ENCODE data around the gene IL17C.
A peak's percentile ranks its signal among the peaks of the same experiment; 100 is the strongest.
"Not testable (repeated sequence)": the region's sequence is repeated elsewhere in the genome, so short reads cannot be mapped to it uniquely, and the experiment has no call there.

Gene IL17C

DNA sequence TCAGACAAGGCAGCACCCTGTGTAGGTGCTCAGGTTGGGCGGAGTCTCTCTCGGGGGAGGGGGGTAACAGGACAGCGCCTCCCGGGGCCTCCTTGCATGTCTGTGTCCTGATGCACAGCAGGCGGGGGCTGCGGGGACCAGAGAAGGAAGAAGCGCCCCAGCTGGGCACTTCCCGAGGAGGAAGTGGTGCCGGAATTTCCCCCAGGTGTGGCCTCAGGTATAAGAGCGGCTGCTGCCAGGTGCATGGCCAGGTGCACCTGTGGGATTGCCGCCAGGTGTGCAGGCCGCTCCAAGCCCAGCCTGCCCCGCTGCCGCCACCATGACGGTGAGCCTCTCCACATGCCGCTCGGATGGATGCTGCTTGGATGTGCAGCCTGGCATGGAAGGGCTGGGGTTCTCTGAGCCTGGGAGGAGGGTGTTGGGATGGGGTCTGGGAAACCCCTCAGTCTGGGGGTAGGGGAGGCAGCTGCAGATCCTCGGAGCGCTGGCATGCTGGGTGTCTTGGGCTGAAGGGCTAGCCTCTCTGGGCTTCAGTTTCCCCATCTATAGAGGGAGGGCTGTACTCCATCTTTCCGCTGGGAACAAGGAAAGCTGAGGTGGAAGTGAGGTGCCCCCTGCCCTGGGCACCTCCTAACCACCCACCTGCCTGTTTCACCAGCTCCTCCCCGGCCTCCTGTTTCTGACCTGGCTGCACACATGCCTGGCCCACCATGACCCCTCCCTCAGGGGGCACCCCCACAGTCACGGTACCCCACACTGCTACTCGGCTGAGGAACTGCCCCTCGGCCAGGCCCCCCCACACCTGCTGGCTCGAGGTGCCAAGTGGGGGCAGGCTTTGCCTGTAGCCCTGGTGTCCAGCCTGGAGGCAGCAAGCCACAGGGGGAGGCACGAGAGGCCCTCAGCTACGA is at the start of gene IL17C:
Gene IL17C (plus strand): TSS at position 250 of the 908 bp plus-strand sequence. CDS start 70 bp downstream, at position 320.
- DNase-seq (ENCODE audit: low spot score) = no peak

GRCh38 chr16:88588754-88589153 is 49.6 kb upstream of the IL17C start:
- no peak for DNase-seq (ENCODE audit: low spot score)

DNA sequence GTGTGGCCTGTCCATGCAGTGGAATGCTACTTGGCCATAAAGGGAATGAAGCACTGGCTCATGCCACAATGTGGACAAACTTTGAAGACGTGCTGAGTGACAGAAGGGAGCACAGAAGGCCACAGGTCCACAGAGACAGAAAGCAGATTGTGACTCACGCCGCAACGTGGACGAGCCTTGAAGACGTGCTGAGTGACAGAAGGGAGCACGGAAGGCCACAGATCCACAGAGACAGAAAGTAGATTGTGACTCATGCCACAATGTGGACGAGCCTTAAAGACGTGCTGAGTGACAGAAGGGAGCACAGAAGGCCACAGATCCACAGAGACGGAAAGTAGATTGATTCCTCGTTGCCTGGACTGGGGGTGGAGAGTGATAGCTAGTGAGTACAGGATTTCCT is 48.9 kb upstream of the IL17C start:
- DNase-seq (ENCODE audit: low spot score) = no peak

GRCh38 chr16:88591577-88592021 is 46.8 kb upstream of the IL17C start:
- no peak for DNase-seq (ENCODE audit: low spot score)

- DNase-seq (ENCODE audit: low spot score) = no peak
Measured at GRCh38 chr16:88593061-88593460, 45.3 kb upstream of the IL17C start.

DNA sequence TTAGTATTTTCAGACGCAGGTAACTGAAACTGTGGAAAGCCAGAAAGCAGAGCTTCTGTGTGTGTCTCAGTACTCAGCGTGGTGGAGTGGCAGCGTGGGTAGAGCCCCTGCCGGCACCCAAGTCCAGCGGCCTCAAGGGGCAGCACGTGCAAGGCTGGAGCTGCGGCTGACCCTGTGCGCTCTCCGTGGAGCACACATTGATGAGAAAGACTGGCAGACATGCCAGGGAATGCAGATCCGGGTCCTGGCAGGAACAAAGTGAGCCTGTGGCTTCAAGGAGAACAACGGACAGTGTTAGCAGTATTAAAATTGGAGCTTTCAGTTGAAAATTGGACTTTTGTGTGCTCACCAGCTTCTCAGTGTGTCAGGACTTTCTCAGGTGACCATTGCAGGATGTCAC is 44.9 kb upstream of the IL17C start:
- DNase-seq (ENCODE audit: low spot score) = peak; percentile 14

- no peak for DNase-seq (ENCODE audit: low spot score)
Measured at GRCh38 chr16:88593910-88594309, 44.5 kb upstream of the IL17C start.

GRCh38 chr16:88595101-88595500 is 43.3 kb upstream of the IL17C start:
- no peak for DNase-seq (ENCODE audit: low spot score)

DNA sequence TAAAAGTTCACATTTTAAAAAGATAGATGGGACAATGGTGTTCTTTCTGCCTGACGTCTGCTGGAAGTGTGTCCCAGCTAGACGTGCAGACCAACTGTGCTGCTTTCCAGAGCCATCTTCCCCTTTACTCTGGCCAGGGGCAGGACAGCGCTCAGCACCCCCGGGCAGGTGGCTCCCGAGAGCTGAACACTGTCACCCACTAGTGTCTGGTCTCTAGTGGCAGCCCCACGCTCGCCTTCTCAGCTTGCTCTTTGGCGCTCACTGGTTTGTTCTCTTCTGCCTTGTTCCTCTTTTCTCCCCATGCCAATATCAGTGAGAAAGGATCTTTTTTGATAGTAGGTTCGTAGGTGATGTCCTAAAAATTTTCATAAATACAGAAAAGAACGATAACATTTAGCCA is 42.5 kb upstream of the IL17C start:
- no peak for DNase-seq (ENCODE audit: low spot score)

DNA sequence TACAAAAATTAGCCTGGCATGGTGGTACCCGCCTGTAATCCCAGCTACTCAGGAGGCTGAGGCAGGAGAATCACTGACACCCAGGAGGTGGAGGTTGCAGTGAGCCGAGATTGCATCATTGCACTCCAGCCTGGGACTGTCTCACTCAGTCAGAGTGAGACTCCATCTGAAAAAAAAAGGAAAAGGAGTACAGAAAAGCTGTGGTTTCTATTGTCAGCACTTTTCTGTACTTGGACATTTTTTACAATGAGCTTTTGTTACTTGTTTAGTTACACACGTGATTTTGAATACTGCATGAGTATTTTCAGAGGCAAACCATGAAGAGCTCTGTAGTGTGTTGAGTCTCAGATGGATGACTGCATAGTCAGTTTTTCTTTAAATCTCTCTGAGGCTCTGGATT is 41.9 kb upstream of the IL17C start:
- no peak for DNase-seq (ENCODE audit: low spot score)

GRCh38 chr16:88597856-88598491 is 40.4 kb upstream of the IL17C start:
- DNase-seq (ENCODE audit: low spot score) = no peak

GRCh38 chr16:88599092-88599733 is 39.2 kb upstream of the IL17C start:
- DNase-seq (ENCODE audit: low spot score) = no peak

DNA sequence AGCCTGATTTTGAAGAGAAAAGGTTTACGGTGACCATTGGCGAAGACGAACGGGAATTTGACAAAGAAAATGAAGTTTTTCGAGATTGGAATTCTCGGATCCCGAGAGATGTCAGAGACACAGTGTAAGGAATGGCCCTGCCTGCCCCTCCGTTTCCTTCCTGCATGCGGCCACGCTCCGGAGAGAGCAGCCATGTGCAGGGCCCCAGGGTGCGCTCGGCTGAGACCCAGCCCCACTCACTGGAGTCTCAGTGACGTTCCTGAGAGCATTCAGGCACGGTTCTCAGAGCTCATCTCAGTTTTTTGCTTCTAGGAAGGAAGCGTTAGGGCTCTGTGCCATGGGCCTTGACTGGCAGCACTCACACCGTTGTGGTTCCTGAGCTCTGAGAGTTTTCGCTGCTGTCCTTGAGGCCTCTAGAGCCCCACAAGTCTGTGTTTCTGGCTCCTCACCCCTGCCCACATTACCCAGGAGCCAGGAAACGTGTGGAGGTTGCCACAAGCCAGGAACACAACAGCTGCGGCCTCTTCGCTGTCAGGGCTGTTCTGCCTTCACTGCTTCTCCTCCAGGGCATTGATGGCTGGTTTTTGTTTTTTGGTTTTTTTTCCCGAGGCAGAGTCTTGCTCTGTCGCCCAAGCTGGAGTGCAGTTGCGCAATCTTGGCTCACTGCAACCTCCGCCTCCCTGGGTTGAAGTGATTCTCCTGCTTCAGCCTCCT is 38.4 kb upstream of the IL17C start:
- DNase-seq (ENCODE audit: low spot score) = no peak

- no peak for DNase-seq (ENCODE audit: low spot score)
Measured at GRCh38 chr16:88600539-88600896, 37.9 kb upstream of the IL17C start.

- DNase-seq (ENCODE audit: low spot score) = no peak
Measured at GRCh38 chr16:88601313-88602036, 36.9 kb upstream of the IL17C start.

- no peak for DNase-seq (ENCODE audit: low spot score)
Measured at GRCh38 chr16:88602091-88602490, 36.3 kb upstream of the IL17C start.

GRCh38 chr16:88605186-88606147 is 32.9 kb upstream of the IL17C start:
- DNase-seq (ENCODE audit: low spot score) = no peak

DNA sequence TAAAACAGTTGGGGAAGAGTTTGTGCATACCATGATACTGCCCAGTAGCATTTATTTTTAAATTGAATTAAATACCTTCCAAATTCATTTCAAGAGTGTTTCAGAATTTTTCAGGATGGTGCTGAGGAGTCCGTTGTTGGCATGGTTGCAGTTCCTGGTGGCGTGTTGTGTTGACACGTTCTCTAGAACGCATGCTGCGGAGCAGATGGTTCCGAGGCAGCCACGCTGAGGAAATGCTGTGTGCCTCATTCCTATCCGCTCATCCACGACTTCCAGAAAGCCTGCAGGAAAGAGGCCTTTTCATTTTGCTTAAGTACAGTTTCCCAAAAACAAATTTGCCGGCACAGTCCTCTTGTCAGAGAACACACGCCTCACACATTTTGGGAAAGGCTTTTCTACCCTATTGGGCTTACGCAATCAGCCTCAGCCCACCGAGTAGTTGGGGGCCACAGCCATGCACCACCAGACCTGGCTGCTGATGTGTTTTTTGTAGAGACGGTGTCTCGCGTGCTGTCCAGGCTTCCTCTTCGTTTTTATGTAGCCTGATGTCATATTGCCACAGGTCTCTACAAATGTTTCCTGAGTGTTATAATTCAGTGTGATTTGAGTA is 32.1 kb upstream of the IL17C start:
- peak; percentile 92 for DNase-seq (ENCODE audit: low spot score)

- no peak for DNase-seq (ENCODE audit: low spot score)
Measured at GRCh38 chr16:88608076-88608475, 30.3 kb upstream of the IL17C start.

DNA sequence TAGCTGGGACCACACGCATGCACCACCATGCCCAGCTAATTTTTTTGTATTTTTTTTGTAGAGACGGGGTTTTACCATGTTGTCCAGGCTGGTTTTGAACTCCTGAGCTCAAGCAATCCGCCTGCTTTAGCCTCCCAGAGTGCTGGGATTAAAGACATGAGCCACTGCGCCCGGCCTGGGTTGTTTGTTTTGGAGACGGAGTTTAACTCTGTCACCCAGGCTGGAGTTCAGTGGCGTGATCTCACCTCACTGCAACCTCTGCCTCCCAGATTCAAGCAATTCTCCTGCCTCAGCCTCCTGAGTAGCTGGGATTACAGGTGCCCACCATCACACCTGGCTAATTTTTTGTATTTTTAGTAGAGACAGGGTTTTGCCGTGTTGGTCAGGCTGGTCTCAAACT is 28.9 kb upstream of the IL17C start:
- DNase-seq (ENCODE audit: low spot score) = not testable (repeated sequence)
